ENCODE data around the gene ABHD16B.
"Not testable (repeated sequence)": the region's sequence is repeated elsewhere in the genome, so short reads cannot be mapped to it uniquely, and the experiment has no call there.

ABHD16B gene

GRCh38 chr20:63834491-63834880 is 26.8 kb upstream of the ABHD16B start:
- no peak for DNase-seq (ENCODE audit: low read depth in 3 of 3)

GRCh38 chr20:63835021-63835858 is 26.1 kb upstream of the ABHD16B start:
- no peak for DNase-seq (ENCODE audit: low read depth in 3 of 3)

- no peak for DNase-seq (ENCODE audit: low read depth in 3 of 3)
Measured at GRCh38 chr20:63836458-63837344, 24.6 kb upstream of the ABHD16B start.

GRCh38 chr20:63837479-63837878 is 23.8 kb upstream of the ABHD16B start:
- DNase-seq (ENCODE audit: low read depth in 3 of 3), result no peak

- no peak for DNase-seq (ENCODE audit: low read depth in 3 of 3)
Measured at GRCh38 chr20:63839620-63840019, 21.7 kb upstream of the ABHD16B start.

- no peak for DNase-seq (ENCODE audit: low read depth in 3 of 3)
Measured at GRCh38 chr20:63840405-63840828, 20.9 kb upstream of the ABHD16B start.

GRCh38 chr20:63842258-63842657 is 19.0 kb upstream of the ABHD16B start:
- DNase-seq (ENCODE audit: low read depth in 3 of 3), result no peak

GRCh38 chr20:63843222-63843621 is 18.1 kb upstream of the ABHD16B start:
- no peak for DNase-seq (ENCODE audit: low read depth in 3 of 3)

- no peak for DNase-seq (ENCODE audit: low read depth in 3 of 3)
Measured at GRCh38 chr20:63843778-63844177, 17.5 kb upstream of the ABHD16B start.

GRCh38 chr20:63844511-63844991 is 16.7 kb upstream of the ABHD16B start:
- no peak for DNase-seq (ENCODE audit: low read depth in 3 of 3)

GRCh38 chr20:63846128-63846771 is 15.0 kb upstream of the ABHD16B start:
- no peak for DNase-seq (ENCODE audit: low read depth in 3 of 3)

GRCh38 chr20:63846888-63847236 is 14.4 kb upstream of the ABHD16B start:
- DNase-seq (ENCODE audit: low read depth in 3 of 3), result no peak

- DNase-seq (ENCODE audit: low read depth in 3 of 3), result no peak
Measured at GRCh38 chr20:63847237-63848002, 13.9 kb upstream of the ABHD16B start.

- no peak for DNase-seq (ENCODE audit: low read depth in 3 of 3)
Measured at GRCh38 chr20:63848003-63848911, 13.0 kb upstream of the ABHD16B start.

GRCh38 chr20:63850689-63851547 is 10.4 kb upstream of the ABHD16B start:
- peak; percentile 29 to 63 (median 43) for DNase-seq (ENCODE audit: low read depth in 3 of 3)

- not testable (repeated sequence) for DNase-seq (ENCODE audit: low read depth in 3 of 3)
Measured at GRCh38 chr20:63851548-63851943, 9.8 kb upstream of the ABHD16B start.

- not testable (repeated sequence) for DNase-seq (ENCODE audit: low read depth in 3 of 3)
Measured at GRCh38 chr20:63853733-63854068, 7.6 kb upstream of the ABHD16B start.

GRCh38 chr20:63854069-63854765 is 7.1 kb upstream of the ABHD16B start:
- DNase-seq (ENCODE audit: low read depth in 3 of 3), result no peak
